ENCODE results near the gene MAGI2. TPM values are rescaled to one million over a fixed set of nuclear protein-coding genes. Genes with fewer than 3 reads are reported as not detected.

MAGI2 gene
- total RNA-seq, 2 donors from 2014 or later, result 3.9 to 10.5 TPM

DNA sequence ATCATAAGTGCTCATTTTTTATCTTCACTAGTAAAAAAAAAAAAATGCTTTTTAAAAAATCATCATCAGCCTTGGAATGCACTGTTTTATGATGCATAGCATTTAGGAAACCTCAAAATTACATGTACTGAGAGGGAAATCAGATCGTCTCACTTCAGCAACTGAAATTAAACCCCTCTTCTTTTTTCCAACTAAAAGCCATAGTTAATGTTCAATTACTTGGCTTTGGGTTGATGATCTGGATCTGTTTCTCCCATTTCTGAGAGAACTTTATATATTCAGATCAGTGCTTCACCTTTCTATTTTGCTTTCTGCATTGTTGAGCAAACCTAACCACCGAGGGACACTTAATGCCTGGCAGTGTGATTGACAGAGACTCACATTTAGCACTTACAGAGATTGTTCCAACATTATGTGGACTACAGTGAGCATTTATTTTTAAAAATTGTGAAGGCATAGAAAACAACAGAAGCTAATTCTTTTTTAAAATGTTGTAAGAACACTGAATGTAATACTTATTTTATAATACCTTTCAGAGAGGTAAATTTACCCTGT, 976.5 kb downstream of the MAGI2 start:
- ATAC-seq (no peak), DNase-seq (no peak)
- WGBS, 2 donors, result 59 to 80% methylated on average over 2 of the region's 2 CpGs
- Histone ChIP-seq H3K27me3 (no peaks in the 10 kb centered on the region), H3K36me3 (replicated peaks in 1 of 2; ENCODE audit: insufficient read depth in 1 of 2, low read depth in 2 of 2) (no peaks in the 10 kb centered on the region), H3K4me3 (no peak overlapping the region), H3K4me1 (no peaks in the 10 kb centered on the region), H3K9me3 (no peaks in the 10 kb centered on the region), H3K27ac (no peak overlapping the region)
- intact Hi-C loops (cut with DNase I), result no loop called here
- TF ChIP-seq, protein P1, sequence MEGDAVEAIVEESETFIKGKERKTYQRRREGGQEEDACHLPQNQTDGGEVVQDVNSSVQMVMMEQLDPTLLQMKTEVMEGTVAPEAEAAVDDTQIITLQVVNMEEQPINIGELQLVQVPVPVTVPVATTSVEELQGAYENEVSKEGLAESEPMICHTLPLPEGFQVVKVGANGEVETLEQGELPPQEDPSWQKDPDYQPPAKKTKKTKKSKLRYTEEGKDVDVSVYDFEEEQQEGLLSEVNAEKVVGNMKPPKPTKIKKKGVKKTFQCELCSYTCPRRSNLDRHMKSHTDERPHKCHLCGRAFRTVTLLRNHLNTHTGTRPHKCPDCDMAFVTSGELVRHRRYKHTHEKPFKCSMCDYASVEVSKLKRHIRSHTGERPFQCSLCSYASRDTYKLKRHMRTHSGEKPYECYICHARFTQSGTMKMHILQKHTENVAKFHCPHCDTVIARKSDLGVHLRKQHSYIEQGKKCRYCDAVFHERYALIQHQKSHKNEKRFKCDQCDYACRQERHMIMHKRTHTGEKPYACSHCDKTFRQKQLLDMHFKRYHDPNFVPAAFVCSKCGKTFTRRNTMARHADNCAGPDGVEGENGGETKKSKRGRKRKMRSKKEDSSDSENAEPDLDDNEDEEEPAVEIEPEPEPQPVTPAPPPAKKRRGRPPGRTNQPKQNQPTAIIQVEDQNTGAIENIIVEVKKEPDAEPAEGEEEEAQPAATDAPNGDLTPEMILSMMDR (IDR thresholded peaks at IDR 0.05), result no peak
- TF ChIP-seq POLR2A (IDR thresholded peaks at IDR 0.05), result no peak

DNA sequence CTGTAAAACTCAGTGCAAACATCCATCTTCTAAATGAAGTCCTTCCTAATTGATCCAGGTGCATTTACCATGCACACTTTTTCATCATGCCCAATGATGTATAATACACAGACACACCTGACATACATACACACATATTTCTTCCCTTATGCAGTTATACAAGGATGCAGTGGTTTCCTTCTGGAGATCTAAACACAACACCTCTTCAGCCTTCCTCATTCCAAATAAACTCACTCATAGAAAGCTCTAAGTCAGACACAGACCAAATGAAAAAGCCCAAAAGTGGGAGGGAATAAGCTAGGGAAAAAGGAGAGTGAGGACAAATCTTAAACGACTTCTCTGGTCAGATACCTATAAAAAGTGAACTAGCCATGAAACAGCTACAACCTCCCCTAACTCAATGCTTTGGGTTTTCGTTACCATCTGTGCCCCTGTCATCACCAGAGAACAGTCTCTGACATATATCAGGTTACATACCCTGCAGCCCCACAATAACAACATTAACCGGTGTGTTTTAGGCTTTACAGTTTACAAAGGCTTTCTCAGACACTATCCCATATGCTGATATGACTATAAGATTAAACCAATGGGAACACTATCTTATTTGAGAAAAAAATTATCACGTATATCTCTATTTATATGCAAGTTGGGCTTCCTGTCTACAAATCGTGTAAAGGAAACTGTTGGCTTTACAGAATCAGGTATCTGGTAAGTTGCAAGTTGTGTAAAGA, 979.7 kb downstream of the MAGI2 start:
- H3K9me3 ChIP-seq, result no peaks in the 10 kb centered on the region
- H3K27me3 ChIP-seq, result no peaks in the 10 kb centered on the region
- no peak for DNase-seq
- ATAC-seq, result no peak
- no peak overlapping the region for H3K27ac ChIP-seq
- no peaks in the 10 kb centered on the region for H3K4me1 ChIP-seq
- TF ChIP-seq POLR2A (IDR thresholded peaks at IDR 0.05), result no peak
- TF ChIP-seq, protein P1 (IDR thresholded peaks at IDR 0.05), result no peak
- H3K36me3 ChIP-seq (replicated peaks in 1 of 2; ENCODE audit: insufficient read depth in 1 of 2, low read depth in 2 of 2), result no peaks in the 10 kb centered on the region
- 71 to 72% methylated on average over 5 of the region's 5 CpGs for WGBS, 2 donors
- intact Hi-C loops (cut with DNase I), result no loop called here
- H3K4me3 ChIP-seq, result no peak overlapping the region

DNA sequence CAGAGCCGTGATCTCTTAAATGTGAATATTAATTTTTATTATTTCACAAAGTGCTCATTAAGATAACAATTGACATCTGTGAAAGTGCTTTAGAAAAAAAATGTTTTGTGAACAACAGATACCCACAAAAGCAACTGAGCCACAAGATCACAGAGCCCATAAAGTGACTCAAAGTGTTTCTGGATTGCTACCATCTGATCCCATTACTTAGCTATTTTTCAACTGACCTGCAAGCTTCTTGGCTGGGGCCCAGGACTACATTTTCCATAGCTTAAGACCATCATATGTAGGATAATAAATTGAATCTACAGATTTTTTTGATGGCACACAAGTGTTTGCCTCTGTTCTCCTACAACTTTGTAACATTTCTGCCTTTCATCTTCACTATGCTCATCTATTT, 980.4 kb downstream of the MAGI2 start:
- no peaks in the 10 kb centered on the region for H3K36me3 ChIP-seq (replicated peaks in 1 of 2; ENCODE audit: insufficient read depth in 1 of 2, low read depth in 2 of 2)
- TF ChIP-seq POLR2A (IDR thresholded peaks at IDR 0.05), result no peak
- TF ChIP-seq, protein P1 (IDR thresholded peaks at IDR 0.05), result no peak
- no peak overlapping the region for H3K27ac ChIP-seq
- ATAC-seq, result no peak
- intact Hi-C loops (cut with DNase I), result no loop called here
- no peaks in the 10 kb centered on the region for H3K27me3 ChIP-seq
- H3K4me3 ChIP-seq, result no peak overlapping the region
- 65 to 97% methylated on average over 1 of the region's 1 CpG for WGBS, 2 donors
- no peaks in the 10 kb centered on the region for H3K4me1 ChIP-seq
- H3K9me3 ChIP-seq, result no peaks in the 10 kb centered on the region
- DNase-seq, result no peak

DNA sequence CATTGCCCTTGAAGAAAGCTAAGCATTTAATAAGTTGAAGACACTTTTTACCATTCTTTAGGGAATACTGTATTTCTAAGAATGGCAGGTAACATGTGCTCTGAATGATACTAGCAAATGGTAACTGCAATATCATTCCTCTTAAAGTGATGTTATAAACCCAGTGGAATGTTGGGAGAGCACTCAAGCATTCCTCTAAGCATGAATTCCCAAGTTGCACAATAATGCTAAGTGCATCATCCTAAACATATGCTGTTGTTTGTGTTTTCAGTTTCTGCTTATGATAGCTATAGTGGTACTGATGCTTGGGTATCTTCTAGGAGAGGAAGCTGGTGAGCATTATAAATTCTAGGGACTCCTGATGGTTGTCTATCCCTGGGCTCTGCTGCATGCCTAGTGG, 980.9 kb downstream of the MAGI2 start:
- Histone ChIP-seq H3K27ac (no peak overlapping the region), H3K4me1 (no peaks in the 10 kb centered on the region), H3K36me3 (replicated peaks in 1 of 2; ENCODE audit: insufficient read depth in 1 of 2, low read depth in 2 of 2) (no peaks in the 10 kb centered on the region), H3K9me3 (no peaks in the 10 kb centered on the region), H3K27me3 (no peaks in the 10 kb centered on the region), H3K4me3 (no peak overlapping the region)
- ATAC-seq (no peak), DNase-seq (no peak)
- TF ChIP-seq, protein P1 (IDR thresholded peaks at IDR 0.05), result no peak
- TF ChIP-seq POLR2A (IDR thresholded peaks at IDR 0.05), result no peak
- intact Hi-C loops (cut with DNase I), result no loop called here

DNA sequence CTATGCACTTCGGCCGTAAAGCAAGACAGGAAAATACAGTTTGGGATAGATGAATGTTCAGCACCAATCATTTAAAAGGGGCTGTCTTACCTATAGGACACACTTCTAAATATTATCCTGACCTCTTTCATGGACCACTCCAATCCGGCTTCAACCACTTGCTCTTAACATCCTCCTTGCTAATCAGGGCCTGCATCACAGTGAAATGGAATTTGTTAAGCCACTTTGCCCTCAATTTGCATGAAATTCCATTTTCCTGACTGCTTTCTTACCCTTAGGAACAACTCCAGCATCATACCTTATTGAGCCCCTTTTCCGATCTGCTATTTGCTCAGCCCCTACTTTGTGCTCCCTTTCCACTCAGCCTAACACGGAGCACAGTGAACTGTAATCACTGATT, 987.6 kb downstream of the MAGI2 start:
- ATAC-seq (no peak), DNase-seq (no peak)
- Histone ChIP-seq H3K27me3 (no peaks in the 10 kb centered on the region), H3K36me3 (replicated peaks in 1 of 2; ENCODE audit: insufficient read depth in 1 of 2, low read depth in 2 of 2) (no peaks in the 10 kb centered on the region), H3K9me3 (no peaks in the 10 kb centered on the region), H3K27ac (no peak overlapping the region), H3K4me3 (no peak overlapping the region), H3K4me1 (no peaks in the 10 kb centered on the region)
- WGBS, 2 donors, result 66 to 85% methylated on average over 5 of the region's 5 CpGs
- TF ChIP-seq, protein P1 (IDR thresholded peaks at IDR 0.05), result no peak
- TF ChIP-seq POLR2A (IDR thresholded peaks at IDR 0.05), result no peak
- intact Hi-C loops (cut with DNase I), result no loop called here

Data from body of pancreas (tissue), 4 donors.